HepG2 (cell line): ENCODE data around the gene TLR9. TPM values are rescaled to one million over a fixed set of nuclear protein-coding genes. Genes with fewer than 3 reads are reported as not detected.

Experiments
- ATAC-seq: fragments of 200-7000 bp; cut with Tn5 transposase; 3 replicates; pipeline ENCODE4 v1.9.1; 2020; ENCODE audit warnings: mild to moderate bottlenecking, moderate library complexity
- BruUV-seq: library from RNA; stranded (reverse); fragments of 400-500 nt; replicated peaks from 2 replicates; lab custom pipeline; 2021; lab: Mats Ljungman, UMichigan
- CTCF ChIA-PET: fragments of 300-600 bp; formaldehyde crosslinking; extraction: SDS; loops from one replicate; lab custom pipeline; 2021; ENCODE audit warnings: low total read pairs, inconsistent platforms, low intra/inter-chr PET ratio; lab: Yijun Ruan, JAX
- POLR2A ChIA-PET: fragments of 350-600 bp; sonication (Branson Sonifier 250); formaldehyde crosslinking; loops from one replicate; lab custom pipeline; 2020; ENCODE audit warnings: antibody characterized with exemption, inconsistent platforms; lab: Yijun Ruan, JAX
- DNase-seq: peaks from one replicate; pipeline ENCODE4 v3.0.0-alpha.2; 2015; ENCODE audit warnings: low spot score
- FAIRE-seq: peaks from 3 replicates; lab custom pipeline; 2011; peaks lifted over from hg19 to GRCh38; lab: Jason Lieb, UNC
- H2AFZ ChIP-seq: one replicate; pipeline ENCODE4 v1.6.1; 2011; ENCODE audit warnings: low read length, inconsistent platforms
- H3K27ac ChIP-seq: fragments of 300-600 bp; 3 replicates; pipeline ENCODE4 v1.8.0; 2011; ENCODE audit warnings: mixed run types, mild to moderate bottlenecking, mixed read lengths, low read length, inconsistent platforms; ENCODE audit not compliant: insufficient read depth; ENCODE audit errors: extremely low read length
- H3K27me3 ChIP-seq, 2 experiments: fragments of 200-600 bp in 1 of 2; 2 replicates in 1 of 2; 3 replicates in 1 of 2; pipeline versions ENCODE4 v1.6.0 to v1.8.0; 2011; ENCODE audit warnings: low read length in 2 of 2, mild to moderate bottlenecking in 2 of 2, moderate library complexity in 2 of 2, inconsistent platforms in 1 of 2; ENCODE audit not compliant: insufficient read depth in 2 of 2, control insufficient read depth in 1 of 2
- H3K36me3 ChIP-seq, 2 experiments: fragments of 200-600 bp in 1 of 2; replicated peaks in 1 of 2; 2 replicates in 1 of 2; 3 replicates in 1 of 2; pipeline versions ENCODE4 v1.5.1 to v1.8.0; 2011; ENCODE audit warnings: low read length in 2 of 2, inconsistent platforms in 1 of 2; ENCODE audit not compliant: insufficient read depth in 2 of 2, control insufficient read depth in 1 of 2
- H3K4me1 ChIP-seq: 2 replicates; pipeline ENCODE4 v1.5.1; 2012; ENCODE audit warnings: low read length, inconsistent platforms; ENCODE audit not compliant: insufficient read depth
- H3K4me2 ChIP-seq: 2 replicates; pipeline ENCODE4 v1.6.0; 2011; ENCODE audit warnings: low read depth, low read length, inconsistent platforms
- H3K4me3 ChIP-seq, 3 experiments: fragments of 200-600 bp in 1 of 3; sonication (generic), shearing (Covaris generic) in 1 of 3; replicated peaks in 1 of 3; 2 replicates each; pipeline ENCODE4 v1.5.1; 2011 to 2016; ENCODE audit warnings: low read length in 3 of 3, inconsistent platforms in 2 of 3, low read depth in 2 of 3, mild to moderate bottlenecking in 2 of 3, control low read depth in 1 of 3, mixed read lengths in 1 of 3; ENCODE audit not compliant: insufficient read depth in 1 of 3
- H3K79me2 ChIP-seq: one replicate; pipeline ENCODE4 v1.6.1; 2011; ENCODE audit warnings: low read length, inconsistent platforms; ENCODE audit not compliant: insufficient read depth
- H3K9ac ChIP-seq: 2 replicates; pipeline ENCODE4 v1.6.0; 2011; ENCODE audit warnings: mild to moderate bottlenecking, low read depth, low read length, inconsistent platforms; ENCODE audit not compliant: insufficient read depth
- H3K9me3 ChIP-seq: 2 replicates; pipeline ENCODE4 v1.5.1; 2012; ENCODE audit warnings: mild to moderate bottlenecking, low read length
- H4K20me1 ChIP-seq: 2 replicates; pipeline ENCODE4 v1.6.0; 2011; ENCODE audit warnings: inconsistent platforms, mild to moderate bottlenecking, low read length, moderate library complexity; ENCODE audit not compliant: insufficient read depth
- AHR ChIP-seq: IDR thresholded peaks from 2 replicates; pipeline ENCODE4 v1.6.1; 2018; ENCODE audit warnings: missing genetic modification reagents, missing compliant biosample characterization
- CHCHD3 ChIP-seq: sonication (generic); formaldehyde crosslinking; IDR thresholded peaks from 2 replicates; pipeline ENCODE4 v1.8.0; 2022; ENCODE audit warnings: mild to moderate bottlenecking, missing genetic modification reagents, moderate library complexity
- CHD2 ChIP-seq: IDR thresholded peaks from 2 replicates; pipeline ENCODE4 v1.6.1; 2011; ENCODE audit warnings: low read depth, low read length, improper control_type of control experiment
- DMTF1 ChIP-seq: sonication (generic); formaldehyde crosslinking; IDR thresholded peaks from 2 replicates; pipeline ENCODE4 v1.4.0; 2020; ENCODE audit warnings: mild to moderate bottlenecking, missing genetic modification reagents
- GTF3A ChIP-seq: sonication (generic); formaldehyde crosslinking; conservative IDR thresholded peaks from 2 replicates; pipeline ENCODE4 v1.4.0; 2020; ENCODE audit warnings: mild to moderate bottlenecking, missing genetic modification reagents
- MEIS1 ChIP-seq: sonication (generic); formaldehyde crosslinking; IDR thresholded peaks from 2 replicates; pipeline ENCODE4 v1.9.0; 2021; ENCODE audit warnings: mild to moderate bottlenecking, missing genetic modification reagents, moderate library complexity, borderline replicate concordance
- MIXL1 ChIP-seq: IDR thresholded peaks from 2 replicates; pipeline ENCODE4 v1.6.1; 2016
- PAWR ChIP-seq: sonication (generic); formaldehyde crosslinking; IDR thresholded peaks from 2 replicates; pipeline ENCODE4 v1.4.0; 2020; ENCODE audit warnings: missing genetic modification reagents, mild to moderate bottlenecking, borderline replicate concordance
- SIX4 ChIP-seq: sonication (generic); formaldehyde crosslinking; IDR thresholded peaks from 2 replicates; pipeline ENCODE4 v1.4.0; 2020; ENCODE audit warnings: missing genetic modification reagents
- ZBTB10 ChIP-seq: sonication (generic); formaldehyde crosslinking; IDR thresholded peaks from 2 replicates; pipeline ENCODE4 v1.4.0; 2020; ENCODE audit warnings: missing genetic modification reagents, borderline replicate concordance
- ZFP36L1 ChIP-seq: sonication (generic); formaldehyde crosslinking; IDR thresholded peaks from 2 replicates; pipeline ENCODE4 v1.8.0; 2022; ENCODE audit warnings: mild to moderate bottlenecking, missing genetic modification reagents, moderate library complexity
- ZNF432 ChIP-seq: sonication (generic); formaldehyde crosslinking; IDR thresholded peaks from 2 replicates; pipeline ENCODE4 v1.5.0; 2020; ENCODE audit warnings: missing genetic modification reagents, mild to moderate bottlenecking, borderline replicate concordance
- ZNF569 ChIP-seq: sonication (generic); formaldehyde crosslinking; IDR thresholded peaks from 2 replicates; pipeline ENCODE4 v1.5.0; 2020; ENCODE audit warnings: mild to moderate bottlenecking, missing genetic modification reagents, moderate library complexity, borderline replicate concordance
- ZSCAN12 ChIP-seq: sonication (generic); formaldehyde crosslinking; IDR thresholded peaks from 2 replicates; pipeline ENCODE4 v1.9.0; 2021; ENCODE audit warnings: mild to moderate bottlenecking, missing genetic modification reagents
- WGBS: methylation state at CpG from one replicate; pipeline ENCODE4 v1.1.6; 2017; ENCODE audit warnings: low lambda C conversion rate; 5-methylcytosine and 5-hydroxymethylcytosine counted together
- in situ Hi-C: cut with HindIII; loops from 2 replicates; pipeline ENCODE4 v1.10.0; 2017; ENCODE audit warnings: low pct_unique_long_range_greater_than_20kb; ENCODE audit not compliant: extremely low pct_ligation_motif_present
- intact Hi-C: fragments of 100-400 bp; cut with micrococcal nuclease; formaldehyde crosslinking; loops from one replicate; pipeline ENCODE4 v1.10.0; 2022; ENCODE audit not compliant: unreplicated experiment
- polyA plus RNA-seq, 8 experiments: library from polyadenylated mRNA; depleted of rRNA in 3 of 8; stranded (reverse) in 7 of 8; unstranded in 1 of 8; fragments of >200 nt; fragmentation: Illumina TruSeq in 4 of 8; extraction: Trizol in 4 of 8; gene quantifications; 2 replicates each; pipeline versions ENCODE4 v1.2.1 to v1.2.3, GENCODE V29; 2011 to 2016; ENCODE audit warnings: low read depth in 4 of 8, missing spikeins in 1 of 8, mixed read lengths in 1 of 8; ENCODE audit not compliant: insufficient read depth in 1 of 8
- total RNA-seq, 5 experiments: library from RNA; depleted of rRNA; stranded (reverse); fragments of >200 nt; fragmentation: Illumina TruSeq; extraction: Trizol; gene quantifications; 2 replicates each; pipeline ENCODE4 v1.2.3, GENCODE V29; 2016; ENCODE audit warnings: low read depth in 1 of 5

Gene TLR9
- total and polyA plus RNA-seq, 2 of the 13 experiments (the other 11 are each of a cell fraction or from before 2014, with no cell fraction given): not detected

GRCh38 chr3:52183786-52184445, 41.5 kb downstream of the TLR9 start (continued):
- no peak for TF ChIP-seq DMTF1 (CRISPR knock-in tag)
- TF ChIP-seq ZFP36L1: no peak
- TF ChIP-seq PAWR (CRISPR knock-in tag): no peak
- no peak for TF ChIP-seq CHCHD3 (CRISPR knock-in tag)
- TF ChIP-seq MIXL1 (CRISPR knock-in tag): no peak

GRCh38 chr3:52182691-52183090, 42.8 kb downstream of the TLR9 start:
- CTCF ChIA-PET: no interaction called here
- in situ Hi-C loops (no loop called here), intact Hi-C loops (no loop called here)

More at GRCh38 chr3:52182691-52183090, 42.8 kb downstream of the TLR9 start:
- Histone ChIP-seq H3K4me2 (0 out of 2 replicates have a peak overlapping the region, but pooled peaks have one; percentile 45), H3K4me3 (no peak overlapping the region), H2AFZ (no peak overlapping the region), H3K36me3 (no peaks in the 10 kb centered on the region), H3K9me3 (no peaks in the 10 kb centered on the region), H3K27me3 (no peaks in the 10 kb centered on the region), H3K4me1 (peaks cover 87% of the 10 kb centered on the region)
- FAIRE-seq: no peak
- 73% methylated on average over 2 of the region's 4 CpGs for WGBS
- POLR2A ChIA-PET: interaction anchor here (0.7 to 1.1 kb wide), 2 partner anchors 14 to 107 kb away, joined by 4 read pairs; no protein-coding TSS in a partner anchor
- BruUV-seq: no TSS peak
- TF ChIP-seq ZNF432 (CRISPR knock-in tag): no peak
- no peak for TF ChIP-seq GTF3A (CRISPR knock-in tag)
- no peak for TF ChIP-seq ZNF569 (CRISPR knock-in tag)
- no peak for TF ChIP-seq ZBTB10 (CRISPR knock-in tag)
- no peak for TF ChIP-seq CHD2
- no peak for TF ChIP-seq AHR (CRISPR knock-in tag)
- no peak for TF ChIP-seq SIX4
- no peak for TF ChIP-seq ZSCAN12 (CRISPR knock-in tag)
- no peak for TF ChIP-seq MEIS1 (CRISPR knock-in tag)
- TF ChIP-seq, all 625 proteins: peak for 0
- no peak for DNase-seq
- Histone ChIP-seq H3K79me2 (no peaks in the 10 kb centered on the region), H3K9ac (no peak overlapping the region), H4K20me1 (no peaks in the 10 kb centered on the region), H3K27ac (no peak overlapping the region)
- no peak for ATAC-seq
